ENCODE results near the gene HDAC10.
A peak's percentile ranks its signal among the peaks of the same experiment; 100 is the strongest.

Gene HDAC10

GRCh38 chr22:50262973-50263617, 12.0 kb upstream of the HDAC10 start:
- no peak for DNase-seq (ENCODE audit: low read depth)
- H3K4me3 ChIP-seq (ENCODE audit: low read depth, low read length), result no peak overlapping the region
- TF ChIP-seq POLR2A (IDR thresholded peaks at IDR 0.05; ENCODE audit: extremely low read depth, insufficient read length), result no peak
- TF ChIP-seq MAX (IDR thresholded peaks at IDR 0.05; ENCODE audit: low read depth, low read length), result no peak
- TF ChIP-seq MYC (IDR thresholded peaks at IDR 0.05; ENCODE audit: low read depth, low read length), result no peak
- TF ChIP-seq CTCF (IDR thresholded peaks at IDR 0.05; ENCODE audit: low read depth, low read length), result no peak

GRCh38 chr22:50262460-50262911, 11.4 kb upstream of the HDAC10 start:
- no peak overlapping the region for H3K4me3 ChIP-seq (ENCODE audit: low read depth, low read length)
- TF ChIP-seq POLR2A (IDR thresholded peaks at IDR 0.05; ENCODE audit: extremely low read depth, insufficient read length) (no peak), MAX (IDR thresholded peaks at IDR 0.05; ENCODE audit: low read depth, low read length) (no peak), MYC (IDR thresholded peaks at IDR 0.05; ENCODE audit: low read depth, low read length) (no peak), CTCF (IDR thresholded peaks at IDR 0.05; ENCODE audit: low read depth, low read length) (no peak)
- DNase-seq (ENCODE audit: low read depth), result peak; percentile 57

GRCh38 chr22:50261615-50262459, 10.8 kb upstream of the HDAC10 start, which contains the start of gene MAPK12:
MAPK12 (minus strand) TSS chr22:50261683; CDS start chr22:50261509, 174 bp downstream.
- TF ChIP-seq MAX (IDR thresholded peaks at IDR 0.05; ENCODE audit: low read depth, low read length) (no peak), POLR2A (IDR thresholded peaks at IDR 0.05; ENCODE audit: extremely low read depth, insufficient read length) (no peak), CTCF (IDR thresholded peaks at IDR 0.05; ENCODE audit: low read depth, low read length) (no peak), MYC (IDR thresholded peaks at IDR 0.05; ENCODE audit: low read depth, low read length) (no peak)
- peak within 1 kb of the TSS; percentile 57 for H3K4me3 ChIP-seq (ENCODE audit: low read depth, low read length)
- DNase-seq (ENCODE audit: low read depth), result peak; percentile 79

- peak overlapping the region; percentile 57 for H3K4me3 ChIP-seq (ENCODE audit: low read depth, low read length)
- TF ChIP-seq MAX (IDR thresholded peaks at IDR 0.05; ENCODE audit: low read depth, low read length), result peak; percentile 70
- peak; percentile 64; the same call in 1 of the 2 replicates for TF ChIP-seq MYC (IDR thresholded peaks at IDR 0.05; ENCODE audit: low read depth, low read length)
- no peak for TF ChIP-seq POLR2A (IDR thresholded peaks at IDR 0.05; ENCODE audit: extremely low read depth, insufficient read length)
- DNase-seq (ENCODE audit: low read depth), result peak; percentile 76
Measured at GRCh38 chr22:50260801-50261614, 9.9 kb upstream of the HDAC10 start.

- peak; percentile 35 for DNase-seq (ENCODE audit: low read depth)
- TF ChIP-seq MAX (IDR thresholded peaks at IDR 0.05; ENCODE audit: low read depth, low read length) (no peak), CTCF (IDR thresholded peaks at IDR 0.05; ENCODE audit: low read depth, low read length) (no peak), MYC (IDR thresholded peaks at IDR 0.05; ENCODE audit: low read depth, low read length) (no peak)
Measured at GRCh38 chr22:50260434-50260800, 9.4 kb upstream of the HDAC10 start.

More at GRCh38 chr22:50260434-50260800, 9.4 kb upstream of the HDAC10 start:
- H3K4me3 ChIP-seq (ENCODE audit: low read depth, low read length), result peak overlapping the region; percentile 57
